ENCODE results near the gene FAM237A. TPM values are rescaled to one million over a fixed set of nuclear protein-coding genes. Genes with fewer than 3 reads are reported as not detected.

FAM237A gene
- total RNA-seq, 4 donors from 2014 or later, result not detected

- H3K4me3 ChIP-seq, result no peak overlapping the region
- WGBS, 2 donors (ENCODE audit: low coverage in 1 of 2), result 46 to 52% methylated on average over 3 of the region's 3 CpGs
- H3K27me3 ChIP-seq, result no peaks in the 10 kb centered on the region
- TF ChIP-seq POLR2AphosphoS5 (IDR thresholded peaks at IDR 0.05) (no peak), POLR2A (IDR thresholded peaks at IDR 0.05) (no peak), EP300 (IDR thresholded peaks at IDR 0.05) (no peak)
- TF ChIP-seq, protein P1, sequence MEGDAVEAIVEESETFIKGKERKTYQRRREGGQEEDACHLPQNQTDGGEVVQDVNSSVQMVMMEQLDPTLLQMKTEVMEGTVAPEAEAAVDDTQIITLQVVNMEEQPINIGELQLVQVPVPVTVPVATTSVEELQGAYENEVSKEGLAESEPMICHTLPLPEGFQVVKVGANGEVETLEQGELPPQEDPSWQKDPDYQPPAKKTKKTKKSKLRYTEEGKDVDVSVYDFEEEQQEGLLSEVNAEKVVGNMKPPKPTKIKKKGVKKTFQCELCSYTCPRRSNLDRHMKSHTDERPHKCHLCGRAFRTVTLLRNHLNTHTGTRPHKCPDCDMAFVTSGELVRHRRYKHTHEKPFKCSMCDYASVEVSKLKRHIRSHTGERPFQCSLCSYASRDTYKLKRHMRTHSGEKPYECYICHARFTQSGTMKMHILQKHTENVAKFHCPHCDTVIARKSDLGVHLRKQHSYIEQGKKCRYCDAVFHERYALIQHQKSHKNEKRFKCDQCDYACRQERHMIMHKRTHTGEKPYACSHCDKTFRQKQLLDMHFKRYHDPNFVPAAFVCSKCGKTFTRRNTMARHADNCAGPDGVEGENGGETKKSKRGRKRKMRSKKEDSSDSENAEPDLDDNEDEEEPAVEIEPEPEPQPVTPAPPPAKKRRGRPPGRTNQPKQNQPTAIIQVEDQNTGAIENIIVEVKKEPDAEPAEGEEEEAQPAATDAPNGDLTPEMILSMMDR (IDR thresholded peaks at IDR 0.05), result no peak
- H3K4me1 ChIP-seq, result no peaks in the 10 kb centered on the region
- no peak overlapping the region for H3K27ac ChIP-seq
- no peaks in the 10 kb centered on the region for H3K36me3 ChIP-seq
- ATAC-seq, result no peak
- H3K9me3 ChIP-seq, result no peaks in the 10 kb centered on the region
Observed at GRCh38 chr2:206619011-206619410, 23.3 kb upstream of the FAM237A start.

DNA sequence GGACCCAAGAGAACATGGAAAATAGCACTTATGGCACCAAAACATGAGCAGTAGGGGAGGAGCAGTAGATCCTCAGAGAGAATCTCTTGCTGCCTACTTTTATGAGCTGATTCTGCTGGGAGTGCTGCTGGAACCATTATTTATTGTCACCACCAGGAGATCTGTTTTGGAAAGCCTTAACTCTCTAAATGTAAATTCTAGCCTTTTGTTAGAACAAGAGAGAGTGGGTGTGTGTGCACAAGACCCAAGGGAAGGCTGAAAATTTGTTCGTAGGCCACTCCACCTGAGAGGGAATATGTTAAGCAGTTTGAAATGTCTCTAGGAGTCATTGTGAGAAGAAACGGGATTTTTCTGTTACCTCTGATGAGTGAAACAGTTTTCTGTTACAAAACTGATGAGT, 16.2 kb upstream of the FAM237A start:
- no peak overlapping the region for H3K27ac ChIP-seq
- H3K4me3 ChIP-seq, result no peak overlapping the region
- no peaks in the 10 kb centered on the region for H3K36me3 ChIP-seq
- 40 to 57% methylated on average over 1 to 2 of the region's 2 CpGs for WGBS, 2 donors (ENCODE audit: low coverage in 1 of 2)
- no peak for TF ChIP-seq POLR2A (IDR thresholded peaks at IDR 0.05)
- TF ChIP-seq POLR2AphosphoS5 (IDR thresholded peaks at IDR 0.05), result no peak
- TF ChIP-seq EP300 (IDR thresholded peaks at IDR 0.05), result no peak
- TF ChIP-seq, protein P1 (IDR thresholded peaks at IDR 0.05), result no peak
- no peaks in the 10 kb centered on the region for H3K9me3 ChIP-seq
- H3K4me1 ChIP-seq, result no peaks in the 10 kb centered on the region
- H3K27me3 ChIP-seq, result peaks cover 23% of the 10 kb centered on the region
- no peak for ATAC-seq

DNA sequence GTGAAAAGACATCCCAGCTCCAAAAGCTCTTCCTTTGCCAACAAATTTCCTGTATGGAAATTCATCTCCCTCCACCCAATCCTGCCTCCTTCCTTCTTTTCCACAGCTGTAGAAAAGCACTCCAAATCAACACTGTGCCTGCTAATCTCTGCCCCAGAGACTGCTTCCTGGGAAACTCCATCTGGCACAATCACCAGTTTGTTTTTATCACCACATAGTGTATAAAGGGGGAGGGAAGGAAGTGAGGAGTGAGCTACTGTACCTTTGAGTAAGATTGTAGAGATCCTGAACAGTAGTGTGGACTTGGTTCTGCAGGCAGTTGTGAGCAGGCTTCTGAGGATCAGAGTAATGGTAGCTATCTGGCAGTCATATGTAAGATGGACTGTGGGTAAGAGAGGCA, 14.7 kb upstream of the FAM237A start:
- no peaks in the 10 kb centered on the region for H3K36me3 ChIP-seq
- no peak for ATAC-seq
- peaks cover 23% of the 10 kb centered on the region for H3K27me3 ChIP-seq
- no peaks in the 10 kb centered on the region for H3K4me1 ChIP-seq
- no peak overlapping the region for H3K27ac ChIP-seq
- no peak overlapping the region for H3K4me3 ChIP-seq
- no peaks in the 10 kb centered on the region for H3K9me3 ChIP-seq
- TF ChIP-seq, protein P1 (IDR thresholded peaks at IDR 0.05), result no peak
- TF ChIP-seq POLR2AphosphoS5 (IDR thresholded peaks at IDR 0.05), result no peak
- no peak for TF ChIP-seq POLR2A (IDR thresholded peaks at IDR 0.05)
- TF ChIP-seq EP300 (IDR thresholded peaks at IDR 0.05), result no peak

GRCh38 chr2:206631340-206631739, 10.9 kb upstream of the FAM237A start:
- WGBS, 2 donors (ENCODE audit: low coverage in 1 of 2), result 65 to 80% methylated on average over 3 of the region's 3 CpGs
- no peaks in the 10 kb centered on the region for H3K36me3 ChIP-seq
- no peak for TF ChIP-seq POLR2A (IDR thresholded peaks at IDR 0.05)
- TF ChIP-seq EP300 (IDR thresholded peaks at IDR 0.05), result no peak
- TF ChIP-seq, protein P1 (IDR thresholded peaks at IDR 0.05), result no peak
- no peak for TF ChIP-seq POLR2AphosphoS5 (IDR thresholded peaks at IDR 0.05)
- no peak for ATAC-seq
- no peak overlapping the region for H3K4me3 ChIP-seq
- H3K27ac ChIP-seq, result no peak overlapping the region
- no peaks in the 10 kb centered on the region for H3K4me1 ChIP-seq
- peaks cover 17% of the 10 kb centered on the region for H3K27me3 ChIP-seq
- no peaks in the 10 kb centered on the region for H3K9me3 ChIP-seq

GRCh38 chr2:206635015-206635414, 7.3 kb upstream of the FAM237A start:
- Histone ChIP-seq H3K36me3 (no peaks in the 10 kb centered on the region), H3K4me3 (no peak overlapping the region), H3K4me1 (no peaks in the 10 kb centered on the region), H3K27me3 (peaks cover 12% of the 10 kb centered on the region), H3K27ac (no peak overlapping the region), H3K9me3 (no peaks in the 10 kb centered on the region)
- ATAC-seq, result no peak
- 82 to 83% methylated on average over 1 of the region's 1 CpG for WGBS, 2 donors (ENCODE audit: low coverage in 1 of 2)
- TF ChIP-seq, protein P1 (IDR thresholded peaks at IDR 0.05), result no peak
- TF ChIP-seq POLR2A (IDR thresholded peaks at IDR 0.05) (no peak), POLR2AphosphoS5 (IDR thresholded peaks at IDR 0.05) (no peak), EP300 (IDR thresholded peaks at IDR 0.05) (no peak)
